Upper lobe of left lung (tissue), 6 donors: ENCODE data around the gene CFAP221. TPM values are rescaled to one million over a fixed set of nuclear protein-coding genes. Genes with fewer than 3 reads are reported as not detected.

Source experiments
- ATAC-seq, 2 donors: fragments of 200-7000 bp; cut with Tn5 transposase; one replicate each; pipeline ENCODE4 v1.9.1; 2022; ENCODE audit warnings: mild to moderate bottlenecking in 2 of 2, moderate library complexity in 2 of 2; ENCODE audit not compliant: low FRiP score in 2 of 2
- DNase-seq, 2 donors: peaks; one replicate each; pipeline ENCODE4 v3.0.0-alpha.2; 2019 to 2020
- H3K27ac ChIP-seq, 4 donors: fragments of 200-600 bp; sonication (generic); one replicate each; pipeline ENCODE4 v1.5.1; 2016 to 2019
- H3K27me3 ChIP-seq, 4 donors: fragments of 200-600 bp; sonication (generic); one replicate each; pipeline ENCODE4 v1.5.1; 2017 to 2019
- H3K36me3 ChIP-seq, 4 donors: fragments of 200-600 bp; sonication (generic); one replicate each; pipeline ENCODE4 v1.5.1; 2016 to 2019
- H3K4me1 ChIP-seq, 4 donors: fragments of 200-600 bp; sonication (generic); one replicate each; pipeline ENCODE4 v1.5.1; 2018 to 2019
- H3K4me3 ChIP-seq, 4 donors: fragments of 200-600 bp; sonication (generic); one replicate each; pipeline ENCODE4 v1.5.1; 2017 to 2019; ENCODE audit warnings: mild to moderate bottlenecking in 2 of 4, moderate library complexity in 1 of 4
- H3K9me3 ChIP-seq, 4 donors: fragments of 200-600 bp; sonication (generic); one replicate each; pipeline ENCODE4 v1.5.1; 2018 to 2019
- EP300 ChIP-seq, 4 donors: sonication (generic); formaldehyde crosslinking; IDR thresholded peaks; one replicate each; pipeline ENCODE4 v1.5.1; 2017; ENCODE audit warnings: antibody characterized with exemption in 4 of 4, control low read depth in 2 of 4
- POLR2A ChIP-seq, 4 donors: fragments of 450-650 bp; IDR thresholded peaks; one replicate each; pipeline ENCODE4 v1.5.1; 2016 to 2017; ENCODE audit warnings: antibody characterized with exemption in 4 of 4, mild to moderate bottlenecking in 2 of 4
- POLR2AphosphoS5 ChIP-seq, 2 donors: sonication (generic); formaldehyde crosslinking; IDR thresholded peaks; one replicate each; pipeline ENCODE4 v1.5.1; 2017; ENCODE audit warnings: antibody characterized with exemption in 2 of 2
- WGBS, 2 donors: methylation state at CpG; one replicate each; pipeline ENCODE4 v1.1.5; 2017 to 2018; 5-methylcytosine and 5-hydroxymethylcytosine counted together
- total RNA-seq, 6 donors: library from RNA; depleted of rRNA in 4 of 6; stranded (reverse); fragments of >200 nt in 4 of 6; gene quantifications; one replicate each; pipeline versions ENCODE4 v1.1.0 to v1.2.1, GENCODE V29; 2016 to 2021
- TF ChIP-seq, protein P1 (sequence below), 6 experiments: fragments of 450-650 bp in 4 of 6; fragments of 200-600 bp in 2 of 6; sonication (generic) in 2 of 6; IDR thresholded peaks; one replicate each; pipeline ENCODE4 v1.5.1; 2016 to 2019; ENCODE audit warnings: antibody characterized with exemption in 6 of 6
- donor health status: DM: no; HTN: no; CAD: no; lungs with moderate emphysema.
- donor health status: DM: no; HTN: yes; CAD: no; lungs with severe emphysema.

Gene CFAP221
- total RNA-seq, 6 donors from 2014 or later = 13.9 to 67.5 (median 30.9) TPM

DNA sequence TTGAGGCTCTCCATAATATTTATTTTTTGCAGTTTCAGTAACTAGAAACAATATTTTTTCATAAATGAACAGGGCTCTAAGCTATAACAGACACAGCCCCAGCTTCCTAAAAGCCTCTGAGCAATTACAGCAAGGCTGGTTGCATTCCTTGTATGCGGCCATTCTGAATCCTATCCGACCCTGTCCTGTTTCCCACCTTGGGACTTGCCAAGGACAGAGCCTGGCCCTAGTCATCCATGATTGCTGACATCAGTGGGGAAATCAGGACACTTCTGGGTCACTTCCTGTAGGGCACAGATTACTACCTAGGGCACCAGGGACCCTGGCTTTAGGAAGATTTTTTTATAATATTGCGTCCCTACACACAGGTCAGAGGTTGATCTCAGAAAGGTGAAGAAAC is 140.3 kb downstream of the CFAP221 start:
- peaks cover 0 to 28% (median 5%) of the 10 kb centered on the region in 4 donors for H3K36me3 ChIP-seq
- no peak overlapping the region for H3K4me3 ChIP-seq
- H3K4me1 ChIP-seq = peaks cover 6 to 9% (median 7%) of the 10 kb centered on the region in 4 donors
- no peak for TF ChIP-seq EP300 (IDR thresholded peaks at IDR 0.05)
- TF ChIP-seq POLR2AphosphoS5 (IDR thresholded peaks at IDR 0.05) = no peak
- TF ChIP-seq, protein P1, sequence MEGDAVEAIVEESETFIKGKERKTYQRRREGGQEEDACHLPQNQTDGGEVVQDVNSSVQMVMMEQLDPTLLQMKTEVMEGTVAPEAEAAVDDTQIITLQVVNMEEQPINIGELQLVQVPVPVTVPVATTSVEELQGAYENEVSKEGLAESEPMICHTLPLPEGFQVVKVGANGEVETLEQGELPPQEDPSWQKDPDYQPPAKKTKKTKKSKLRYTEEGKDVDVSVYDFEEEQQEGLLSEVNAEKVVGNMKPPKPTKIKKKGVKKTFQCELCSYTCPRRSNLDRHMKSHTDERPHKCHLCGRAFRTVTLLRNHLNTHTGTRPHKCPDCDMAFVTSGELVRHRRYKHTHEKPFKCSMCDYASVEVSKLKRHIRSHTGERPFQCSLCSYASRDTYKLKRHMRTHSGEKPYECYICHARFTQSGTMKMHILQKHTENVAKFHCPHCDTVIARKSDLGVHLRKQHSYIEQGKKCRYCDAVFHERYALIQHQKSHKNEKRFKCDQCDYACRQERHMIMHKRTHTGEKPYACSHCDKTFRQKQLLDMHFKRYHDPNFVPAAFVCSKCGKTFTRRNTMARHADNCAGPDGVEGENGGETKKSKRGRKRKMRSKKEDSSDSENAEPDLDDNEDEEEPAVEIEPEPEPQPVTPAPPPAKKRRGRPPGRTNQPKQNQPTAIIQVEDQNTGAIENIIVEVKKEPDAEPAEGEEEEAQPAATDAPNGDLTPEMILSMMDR (IDR thresholded peaks at IDR 0.05) = no peak
- TF ChIP-seq POLR2A (IDR thresholded peaks at IDR 0.05) = no peak
- H3K27me3 ChIP-seq = no peaks in the 10 kb centered on the region
- DNase-seq (no peak), ATAC-seq (no peak)
- no peak overlapping the region for H3K27ac ChIP-seq
- 85 to 88% methylated on average over 3 of the region's 3 CpGs for WGBS, 2 donors
- H3K9me3 ChIP-seq = no peaks in the 10 kb centered on the region

DNA sequence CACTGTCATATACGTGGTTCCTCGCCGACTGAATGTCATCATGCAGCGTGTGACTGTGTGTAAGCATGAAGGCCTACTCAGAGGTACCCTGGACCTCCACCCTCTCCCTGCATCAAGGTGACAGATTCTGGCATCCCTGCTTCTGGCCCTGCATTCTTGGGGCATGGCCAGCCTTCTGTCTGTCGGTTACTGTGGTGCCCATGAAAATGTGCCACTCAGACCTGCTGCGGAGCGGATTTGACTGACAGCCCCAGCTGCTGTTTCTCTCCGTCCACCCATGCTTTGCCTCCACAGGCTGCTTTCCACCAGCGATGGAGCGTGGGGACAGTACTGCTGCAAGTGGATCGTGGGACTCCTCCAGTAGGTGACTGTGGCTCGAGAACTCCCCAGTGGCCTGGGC is 144.4 kb downstream of the CFAP221 start:
- 90 to 95% methylated on average over 12 of the region's 12 CpGs for WGBS, 2 donors
- Histone ChIP-seq H3K4me3 (no peak overlapping the region), H3K36me3 (peaks cover 0 to 15% (median 0%) of the 10 kb centered on the region in 4 donors), H3K27ac (no peak overlapping the region), H3K27me3 (no peaks in the 10 kb centered on the region), H3K4me1 (no peaks in the 10 kb centered on the region), H3K9me3 (no peaks in the 10 kb centered on the region)
- TF ChIP-seq EP300 (IDR thresholded peaks at IDR 0.05) = no peak
- ATAC-seq = no peak
- DNase-seq = peak in 1 of 2 donors; percentile 17

DNA sequence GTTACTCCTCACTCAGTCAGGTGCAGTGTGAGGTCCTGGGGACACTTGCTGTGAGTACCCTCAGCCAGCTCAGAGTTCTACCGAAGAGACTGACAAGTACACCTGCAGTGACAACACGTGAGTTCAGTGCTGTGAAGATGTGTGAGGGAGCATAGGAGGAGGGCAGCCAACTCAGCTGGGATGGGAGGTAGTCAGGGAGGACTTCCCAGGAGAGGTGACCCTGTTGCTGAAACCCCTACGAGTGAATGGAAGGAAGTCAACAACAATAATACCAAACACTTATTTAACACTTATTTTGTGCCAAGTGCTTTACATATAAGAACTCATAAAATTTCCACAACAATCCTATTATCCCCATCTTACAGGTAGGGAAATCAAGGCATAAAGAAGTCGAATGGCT is 145.0 kb downstream of the CFAP221 start:
- Histone ChIP-seq H3K36me3 (peaks cover 0 to 15% (median 0%) of the 10 kb centered on the region in 4 donors), H3K4me1 (peaks cover 0 to 3% (median under 1%) of the 10 kb centered on the region in 4 donors), H3K27ac (no peak overlapping the region), H3K9me3 (no peaks in the 10 kb centered on the region), H3K4me3 (no peak overlapping the region), H3K27me3 (no peaks in the 10 kb centered on the region)
- TF ChIP-seq POLR2A (IDR thresholded peaks at IDR 0.05) = no peak
- TF ChIP-seq EP300 (IDR thresholded peaks at IDR 0.05) = no peak
- TF ChIP-seq POLR2AphosphoS5 (IDR thresholded peaks at IDR 0.05) = no peak
- TF ChIP-seq, protein P1 (IDR thresholded peaks at IDR 0.05) = no peak
- ATAC-seq = no peak
- WGBS, 2 donors = 85 to 93% methylated on average over 4 of the region's 4 CpGs
- no peak for DNase-seq

DNA sequence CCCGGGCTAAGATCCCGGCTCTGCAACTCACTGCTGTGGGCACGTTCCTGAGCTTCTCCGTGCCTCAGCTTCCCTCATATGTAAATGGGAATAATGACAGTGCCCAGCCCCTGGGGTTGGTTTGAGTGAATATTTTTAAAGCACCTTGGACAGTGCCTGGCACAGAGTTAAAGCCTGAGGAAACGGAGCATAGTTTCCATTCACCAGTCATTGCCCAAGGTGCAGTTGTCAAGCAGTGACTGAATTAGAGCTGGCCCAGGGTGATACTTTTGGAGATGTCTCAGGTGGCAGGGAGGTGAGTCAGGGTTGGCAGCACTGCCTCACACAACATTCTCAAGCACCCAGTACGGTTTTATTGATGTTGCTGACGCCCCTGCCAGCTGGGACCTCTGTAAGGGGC is 146.9 kb downstream of the CFAP221 start:
- 81 to 82% methylated on average over 2 to 7 of the region's 7 CpGs for WGBS, 2 donors
- Histone ChIP-seq H3K27me3 (no peaks in the 10 kb centered on the region), H3K4me3 (no peak overlapping the region), H3K4me1 (peaks cover 0 to 18% (median 10%) of the 10 kb centered on the region in 4 donors), H3K9me3 (no peaks in the 10 kb centered on the region), H3K36me3 (peaks cover 0 to 15% (median 0%) of the 10 kb centered on the region in 4 donors), H3K27ac (no peak overlapping the region)
- TF ChIP-seq, protein P1 (IDR thresholded peaks at IDR 0.05) = no peak
- TF ChIP-seq POLR2A (IDR thresholded peaks at IDR 0.05) = no peak
- TF ChIP-seq EP300 (IDR thresholded peaks at IDR 0.05) = no peak
- no peak for TF ChIP-seq POLR2AphosphoS5 (IDR thresholded peaks at IDR 0.05)
- DNase-seq = no peak
- no peak for ATAC-seq

DNA sequence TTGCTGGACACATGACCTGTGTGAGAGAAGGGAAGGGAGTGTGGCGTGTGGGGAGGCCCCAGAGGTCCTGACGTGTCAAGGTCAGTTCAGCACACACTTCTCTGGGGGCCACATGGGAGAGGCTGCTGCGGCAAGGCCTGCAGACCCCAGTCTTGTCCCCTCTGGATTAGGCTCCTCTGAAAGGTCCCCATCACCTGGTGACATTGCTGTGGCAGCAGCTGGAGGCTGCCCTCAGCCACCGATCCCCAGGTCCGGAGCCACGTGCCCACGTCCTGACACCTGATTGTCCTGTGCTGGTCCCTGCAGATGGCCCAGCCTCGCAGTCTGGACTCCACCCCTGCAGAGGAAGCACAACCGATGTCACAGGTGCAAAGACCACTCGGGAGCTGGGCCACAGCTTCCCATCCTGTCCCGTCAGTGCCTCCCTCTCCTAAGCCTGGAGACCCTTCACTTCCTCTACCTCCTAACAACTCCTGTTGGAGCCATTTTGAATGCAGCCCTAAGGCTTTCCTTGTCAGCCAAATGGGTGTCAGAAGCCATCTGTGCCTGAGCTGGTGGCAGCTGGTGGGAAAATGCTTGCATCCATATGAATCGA is 147.5 kb downstream of the CFAP221 start:
- no peak for TF ChIP-seq POLR2AphosphoS5 (IDR thresholded peaks at IDR 0.05)
- no peak for TF ChIP-seq EP300 (IDR thresholded peaks at IDR 0.05)
- TF ChIP-seq POLR2A (IDR thresholded peaks at IDR 0.05) = no peak
- TF ChIP-seq, protein P1 (IDR thresholded peaks at IDR 0.05) = no peak
- 84 to 88% methylated on average over 4 to 10 of the region's 12 CpGs for WGBS, 2 donors
- Histone ChIP-seq H3K36me3 (peaks cover 0 to 14% (median 0%) of the 10 kb centered on the region in 4 donors), H3K4me3 (no peak overlapping the region), H3K9me3 (no peaks in the 10 kb centered on the region), H3K4me1 (peaks cover 0 to 18% (median 10%) of the 10 kb centered on the region in 4 donors), H3K27ac (no peak overlapping the region), H3K27me3 (no peaks in the 10 kb centered on the region)
- DNase-seq (no peak), ATAC-seq (no peak)
